Cerebellar cortex (tissue), 1 donor: Measurements from ENCODE around the gene OAS3.
"Not testable (repeated sequence)": the region's sequence is repeated elsewhere in the genome, so short reads cannot be mapped to it uniquely, and the experiment has no call there.

Experiments used
- DNase-seq: peaks from one replicate; pipeline ENCODE4 v3.0.0-alpha.2; 2015; ENCODE audit warnings: low spot score

The OAS3 gene

GRCh38 chr12:112924986-112925385 is 13.3 kb upstream of the OAS3 start:
- DNase-seq: no peak

- DNase-seq: not testable (repeated sequence)
These were observed 11.7 kb upstream of the OAS3 start for GRCh38 chr12:112926416-112927033.

GRCh38 chr12:112927475-112927874 is 10.8 kb upstream of the OAS3 start:
- DNase-seq: no peak

- no peak for DNase-seq
These were observed 10.3 kb upstream of the OAS3 start for GRCh38 chr12:112927925-112928324.

GRCh38 chr12:112928978-112929377 is 9.3 kb upstream of the OAS3 start:
- no peak for DNase-seq

GRCh38 chr12:112929715-112930114 is 8.6 kb upstream of the OAS3 start:
- DNase-seq: no peak

GRCh38 chr12:112930350-112930749 is 7.9 kb upstream of the OAS3 start:
- no peak for DNase-seq

- DNase-seq: no peak
These were observed 5.7 kb upstream of the OAS3 start for GRCh38 chr12:112932485-112933128.

GRCh38 chr12:112933129-112933505 is 5.2 kb upstream of the OAS3 start:
- DNase-seq: no peak

- no peak for DNase-seq
These were observed 2.0 kb upstream of the OAS3 start for GRCh38 chr12:112936264-112936663.

GRCh38 chr12:112936927-112937326 is 1.3 kb upstream of the OAS3 start:
- no peak for DNase-seq

- no peak for DNase-seq
These were observed 477 bp downstream of the OAS3 start for GRCh38 chr12:112938751-112939150.

GRCh38 chr12:112939761-112940381 is 1.6 kb downstream of the OAS3 start:
- DNase-seq: no peak

- DNase-seq: peak; percentile 86
These were observed 3.5 kb downstream of the OAS3 start for GRCh38 chr12:112941528-112942335.

GRCh38 chr12:112942572-112942971 is 4.3 kb downstream of the OAS3 start:
- DNase-seq: no peak

GRCh38 chr12:112944024-112944690 is 5.9 kb downstream of the OAS3 start:
- no peak for DNase-seq

- no peak for DNase-seq
These were observed 7.2 kb downstream of the OAS3 start for GRCh38 chr12:112945515-112945914.

- peak; percentile 63 for DNase-seq
These were observed 8.1 kb downstream of the OAS3 start for GRCh38 chr12:112946236-112947000.

GRCh38 chr12:112947314-112947713 is 9.0 kb downstream of the OAS3 start:
- no peak for DNase-seq

GRCh38 chr12:112947761-112948160 is 9.5 kb downstream of the OAS3 start:
- DNase-seq: no peak

- no peak for DNase-seq
These were observed 10.5 kb downstream of the OAS3 start for GRCh38 chr12:112948806-112949205.
